ENCODE results near the gene CAMKMT. TPM values are rescaled to one million over a fixed set of nuclear protein-coding genes. Genes with fewer than 3 reads are reported as not detected.

Gene CAMKMT
- total RNA-seq, 1 experiment from 2014 or later: 17.4 TPM

- Histone ChIP-seq H3K23ac (ENCODE audit: insufficient read length, low read depth, low read length) (no peak overlapping the region), H2AK5ac (ENCODE audit: insufficient read length, low read length) (no peak overlapping the region), H3T11ph (ENCODE audit: low read length) (no peak overlapping the region), H3K56ac (ENCODE audit: insufficient read length, low read depth, low read length) (no peak overlapping the region), H4K91ac (ENCODE audit: insufficient read length, low read depth, low read length) (no peak overlapping the region), H2AFZ (ENCODE audit: low read length) (no peak overlapping the region), H3K4me1 (ENCODE audit: insufficient read depth, low read length) (peaks cover 5% of the 10 kb centered on the region; the same call in 1 of the 2 replicates), H2BK120ac (ENCODE audit: low read depth, low read length, poor library complexity, severe bottlenecking) (peak overlapping the region; percentile 57), H2BK20ac (ENCODE audit: low read depth, low read length, poor library complexity, severe bottlenecking) (no peak overlapping the region), H3K27ac (ENCODE audit: insufficient read length, low read depth, low read length) (no peak overlapping the region), H4K8ac (replicated peaks; ENCODE audit: insufficient read length, low read depth, low read length) (no peak overlapping the region), H4K5ac (ENCODE audit: insufficient read length, low read depth, low read length) (no peak overlapping the region), H2BK15ac (ENCODE audit: low read depth, low read length) (no peak overlapping the region), H2BK5ac (ENCODE audit: insufficient read length, low read length) (no peak overlapping the region), H3K79me2 (ENCODE audit: insufficient read depth, low read length) (no peaks in the 10 kb centered on the region), H2BK12ac (ENCODE audit: insufficient read length, low read depth, low read length) (no peak overlapping the region), H3K14ac (ENCODE audit: insufficient read depth, low read length) (no peak overlapping the region), H3K79me1 (ENCODE audit: insufficient read depth, low read depth, low read length, poor library complexity, severe bottlenecking) (no peaks in the 10 kb centered on the region), H3K27me3 (ENCODE audit: insufficient read depth, low read length) (no peaks in the 10 kb centered on the region), H3K9me3 (ENCODE audit: control insufficient read depth, low read depth, low read length) (no peaks in the 10 kb centered on the region), H4K20me1 (ENCODE audit: control insufficient read depth, insufficient read depth, insufficient read length) (no peaks in the 10 kb centered on the region), H3K4ac (ENCODE audit: low read depth, low read length) (no peak overlapping the region), H3K23me2 (ENCODE audit: insufficient read length, low read depth, low read length, poor library complexity, severe bottlenecking) (no peaks in the 10 kb centered on the region), H3K9ac (ENCODE audit: extremely low read depth, insufficient read length, low read length) (no peak overlapping the region), H3K18ac (ENCODE audit: insufficient read length, low read depth, low read length) (no peak overlapping the region), H3K4me2 (ENCODE audit: insufficient read depth, insufficient read length, low read length) (no peak overlapping the region)
- no peak for TF ChIP-seq CTCF (conservative IDR thresholded peaks at IDR 0.05)
- Mint-ChIP-seq H3K27me3 (ENCODE audit: low read depth) (no peaks in the 10 kb centered on the region), H3K4me3 (no peak overlapping the region), H3K36me3 (ENCODE audit: insufficient read depth in 1 of 3, low read depth in 3 of 3) (no peaks in the 10 kb centered on the region), H3K9me3 (no peaks in the 10 kb centered on the region), H3K4me1 (peaks cover 9 to 13% of the 10 kb centered on the region in 2 experiments), H3K27ac (peak overlapping the region in 1 of 3 experiments; percentile 80; a peak in 2 of 7 replicates)
- no peak for DNase-seq
- no CpG with 5 or more reads among the region's 4 CpGs for WGBS (ENCODE audit: extremely low coverage, insufficient read length, low lambda C conversion rate)
These were observed 312.9 kb downstream of the CAMKMT start for GRCh38 chr2:44674473-44675284.

All from H9 (cell line).